SK-N-SH (cell line): ENCODE data around the gene PLCZ1. TPM values are rescaled to one million over a fixed set of nuclear protein-coding genes. Genes with fewer than 3 reads are reported as not detected.

ENCODE experiments used
- CTCF ChIA-PET: fragments of 300-600, 350-600 bp; formaldehyde crosslinking; extraction: SDS; loops from one replicate; lab custom pipeline; 2021; lab: Yijun Ruan, JAX
- POLR2A ChIA-PET: fragments of 350-600 bp; sonication (Branson Sonifier 250); formaldehyde crosslinking; extraction: SDS; loops from one replicate; lab custom pipeline; 2020; ENCODE audit warnings: antibody characterized with exemption, inconsistent platforms; lab: Yijun Ruan, JAX
- DNase-seq: peaks from one replicate; pipeline ENCODE4 v3.0.0; 2012
- H2AFZ ChIP-seq: fragments of 200-600 bp; sonication (generic); 2 replicates; pipeline ENCODE4 v1.8.1; 2016; ENCODE audit warnings: antibody characterized with exemption, mild to moderate bottlenecking, low read depth
- H3F3A ChIP-seq: fragments of 200-600 bp; sonication (generic); replicated peaks from 2 replicates; pipeline ENCODE3; 2016; ENCODE audit warnings: antibody characterized with exemption, mild to moderate bottlenecking; ENCODE audit not compliant: insufficient read depth
- H3K27ac ChIP-seq, 2 experiments: fragments of 200-500 bp in 1 of 2; fragments of 200-600 bp in 1 of 2; sonication (Bioruptor generic) in 1 of 2; sonication (generic), shearing (Covaris generic) in 1 of 2; 2 replicates each; pipeline versions ENCODE4 v1.5.1 to v1.6.1; 2014 to 2016; ENCODE audit warnings: low read depth in 2 of 2, inconsistent platforms in 1 of 2, low read length in 1 of 2, mild to moderate bottlenecking in 1 of 2, mixed read lengths in 1 of 2
- H3K27me3 ChIP-seq: fragments of 200-600 bp; sonication (generic), shearing (Covaris generic); 2 replicates; pipeline ENCODE4 v1.6.1; 2016; ENCODE audit warnings: mixed run types; ENCODE audit not compliant: insufficient read depth
- H3K36me3 ChIP-seq, 2 experiments: fragments of 200-500 bp in 1 of 2; fragments of 200-600 bp in 1 of 2; sonication (Bioruptor generic) in 1 of 2; sonication (generic) in 1 of 2; replicated peaks in 1 of 2; 2 replicates each; pipeline versions ENCODE3 to v1.5.1; 2014 to 2016; ENCODE audit warnings: low read length in 1 of 2, mild to moderate bottlenecking in 1 of 2; ENCODE audit not compliant: insufficient read depth in 2 of 2, control insufficient read depth in 1 of 2
- H3K4me1 ChIP-seq, 2 experiments: fragments of 200-500 bp in 1 of 2; fragments of 200-600 bp in 1 of 2; sonication (Bioruptor generic) in 1 of 2; sonication (generic), shearing (Covaris generic) in 1 of 2; 2 replicates each; pipeline versions ENCODE4 v1.5.1 to v1.6.1; 2014 to 2016; ENCODE audit warnings: low read depth in 1 of 2, low read length in 1 of 2, mixed run types in 1 of 2; ENCODE audit not compliant: insufficient read depth in 2 of 2, control insufficient read depth in 1 of 2
- H3K4me2 ChIP-seq: fragments of 200-600 bp; sonication (generic), shearing (Covaris generic); 2 replicates; pipeline ENCODE4 v1.6.1; 2017; ENCODE audit warnings: mixed run types
- H3K4me3 ChIP-seq, 2 experiments: fragments of 200-500 bp in 1 of 2; fragments of 200-600 bp in 1 of 2; sonication (Bioruptor generic) in 1 of 2; sonication (generic), shearing (Covaris generic) in 1 of 2; 2 replicates each; pipeline versions ENCODE4 v1.5.1 to v1.8.1; 2014 to 2016; ENCODE audit warnings: low read depth in 2 of 2, inconsistent platforms in 1 of 2, low read length in 1 of 2, mild to moderate bottlenecking in 1 of 2, mixed read lengths in 1 of 2, moderate library complexity in 1 of 2
- H3K79me2 ChIP-seq: fragments of 200-600 bp; sonication (generic); 2 replicates; pipeline ENCODE4 v1.8.1; 2017; ENCODE audit warnings: mild to moderate bottlenecking; ENCODE audit not compliant: insufficient read depth
- H3K9ac ChIP-seq: fragments of 200-600 bp; sonication (generic); 2 replicates; pipeline ENCODE4 v1.6.1; 2017; ENCODE audit warnings: mixed run types
- H3K9me2 ChIP-seq: fragments of 200-600 bp; sonication (generic); 2 replicates; pipeline ENCODE4 v1.6.1; 2017; ENCODE audit warnings: mixed run types
- H3K9me3 ChIP-seq: fragments of 200-600 bp; sonication (generic); 2 replicates; pipeline ENCODE4 v1.6.1; 2017; ENCODE audit warnings: mixed run types, mild to moderate bottlenecking, moderate library complexity
- H4K20me1 ChIP-seq: fragments of 200-600 bp; sonication (generic); 2 replicates; pipeline ENCODE4 v1.6.1; 2017; ENCODE audit warnings: mild to moderate bottlenecking, mixed run types; ENCODE audit not compliant: insufficient read depth
- CHD2 ChIP-seq: fragments of 150-350 bp; IDR thresholded peaks from 2 replicates; pipeline ENCODE4 v1.6.1; 2018; ENCODE audit warnings: low read length; ENCODE audit not compliant: partially characterized antibody
- EP300 ChIP-seq, 2 experiments: IDR thresholded peaks; 2 replicates each; pipeline versions ENCODE4 v1.4.0 to v1.6.1; 2012; ENCODE audit warnings: borderline replicate concordance in 1 of 2, low read depth in 1 of 2, low read length in 1 of 2
- FOSL2 ChIP-seq: IDR thresholded peaks from 2 replicates; pipeline ENCODE4 v1.4.0; 2012; ENCODE audit warnings: low read depth, mild to moderate bottlenecking, moderate library complexity, borderline replicate concordance
- GABPA ChIP-seq: IDR thresholded peaks from 2 replicates; pipeline ENCODE4 v1.4.0; 2012; ENCODE audit warnings: low read depth, mild to moderate bottlenecking
- JUND ChIP-seq: IDR thresholded peaks from 2 replicates; pipeline ENCODE4 v1.4.0; 2012
- MXI1 ChIP-seq: IDR thresholded peaks from 2 replicates; pipeline ENCODE4 v1.6.1; 2012; ENCODE audit warnings: mild to moderate bottlenecking, low read depth, low read length, improper control_type of control experiment
- NFIC ChIP-seq: IDR thresholded peaks from 2 replicates; pipeline ENCODE4 v1.4.0; 2012; ENCODE audit warnings: borderline replicate concordance
- NRF1 ChIP-seq: IDR thresholded peaks from 2 replicates; pipeline ENCODE4 v1.6.1; 2012; ENCODE audit warnings: low read depth, mild to moderate bottlenecking, low read length
- POLR2AphosphoS5 ChIP-seq: IDR thresholded peaks from 2 replicates; pipeline ENCODE4 v1.6.1; 2012; ENCODE audit warnings: low read depth, low read length
- RCOR1 ChIP-seq: fragments of 150-350 bp; IDR thresholded peaks from 2 replicates; pipeline ENCODE4 v1.6.1; 2017; ENCODE audit warnings: antibody characterized with exemption, low read length
- TCF12 ChIP-seq: IDR thresholded peaks from 2 replicates; pipeline ENCODE4 v1.4.0; 2012
- TEAD4 ChIP-seq: IDR thresholded peaks from 2 replicates; pipeline ENCODE4 v1.4.0; 2012; ENCODE audit warnings: mild to moderate bottlenecking, borderline replicate concordance; ENCODE audit not compliant: insufficient read depth
- WGBS: methylation state at CpG from one replicate; pipeline ENCODE4 v1.1.6; 2017; ENCODE audit warnings: low lambda C conversion rate; 5-methylcytosine and 5-hydroxymethylcytosine counted together
- polyA plus RNA-seq, 3 experiments: library from polyadenylated mRNA; depleted of rRNA; stranded (reverse); fragments of >200 nt; gene quantifications; 2 replicates each; pipeline ENCODE4 v1.2.3, GENCODE V29; 2012
- TF ChIP-seq, protein P1 (sequence below): IDR thresholded peaks from 2 replicates; pipeline ENCODE4 v1.6.1; 2012; ENCODE audit warnings: mild to moderate bottlenecking, low read depth, low read length, moderate library complexity
- TF ChIP-seq, protein P2 (sequence below): fragments of 150-350 bp; IDR thresholded peaks from 2 replicates; pipeline ENCODE4 v1.6.1; 2016; ENCODE audit warnings: mild to moderate bottlenecking, low read depth, low read length
- TF ChIP-seq, protein P3 (sequence below): fragments of 200-600 bp; sonication (generic); IDR thresholded peaks from 2 replicates; pipeline ENCODE4 v1.6.1; 2017; ENCODE audit warnings: antibody characterized with exemption, mild to moderate bottlenecking, moderate library complexity
- TF ChIP-seq, protein P4 (sequence below): IDR thresholded peaks from 2 replicates; pipeline ENCODE4 v1.4.0; 2012; ENCODE audit warnings: low read depth, borderline replicate concordance
- TF ChIP-seq, protein P5 (sequence below): fragments of 150-350 bp; IDR thresholded peaks from 2 replicates; pipeline ENCODE4 v1.6.1; 2017; ENCODE audit warnings: antibody characterized with exemption, low read length, low read depth, borderline replicate concordance

Gene PLCZ1
- polyA plus RNA-seq, 1 of the 3 experiments (the other 2 are of a cell fraction): 0.15 TPM

DNA sequence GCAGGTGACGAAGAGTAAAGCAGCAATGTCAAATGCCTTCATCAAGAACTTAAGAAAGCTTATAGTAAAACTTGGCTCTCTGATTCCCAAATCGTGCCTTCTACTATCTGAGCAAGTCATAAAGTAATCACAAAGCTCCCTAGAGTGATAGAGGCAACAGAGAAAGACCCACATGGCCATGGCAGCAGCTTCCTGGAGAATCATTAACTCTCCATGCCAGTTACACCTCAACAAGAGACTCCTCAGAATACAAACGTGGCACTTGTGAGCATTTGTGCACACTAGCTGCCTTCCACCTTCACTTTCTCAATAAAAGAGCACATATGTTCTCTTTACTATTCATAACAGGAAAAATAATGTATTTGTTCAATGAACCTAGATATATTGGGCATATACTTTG lies 48.0 kb downstream of the PLCZ1 start:
- DNase-seq: no peak
- H3K27me3 ChIP-seq: no peaks in the 10 kb centered on the region
- ChIA-PET POLR2A (no interaction called here), CTCF (no interaction called here)
- peaks cover 3% of the 10 kb centered on the region for H3F3A ChIP-seq
- H3K4me1 ChIP-seq: no peaks in the 10 kb centered on the region
- no peak overlapping the region for H3K9ac ChIP-seq
- H3K4me2 ChIP-seq: no peak overlapping the region
- no peak overlapping the region for H3K4me3 ChIP-seq
- H3K9me3 ChIP-seq: no peaks in the 10 kb centered on the region
- no peak overlapping the region for H3K27ac ChIP-seq
- WGBS: 48% methylated on average over 3 of the region's 3 CpGs
- no peaks in the 10 kb centered on the region for H4K20me1 ChIP-seq
- no peak for TF ChIP-seq TEAD4
- TF ChIP-seq, protein P1, sequence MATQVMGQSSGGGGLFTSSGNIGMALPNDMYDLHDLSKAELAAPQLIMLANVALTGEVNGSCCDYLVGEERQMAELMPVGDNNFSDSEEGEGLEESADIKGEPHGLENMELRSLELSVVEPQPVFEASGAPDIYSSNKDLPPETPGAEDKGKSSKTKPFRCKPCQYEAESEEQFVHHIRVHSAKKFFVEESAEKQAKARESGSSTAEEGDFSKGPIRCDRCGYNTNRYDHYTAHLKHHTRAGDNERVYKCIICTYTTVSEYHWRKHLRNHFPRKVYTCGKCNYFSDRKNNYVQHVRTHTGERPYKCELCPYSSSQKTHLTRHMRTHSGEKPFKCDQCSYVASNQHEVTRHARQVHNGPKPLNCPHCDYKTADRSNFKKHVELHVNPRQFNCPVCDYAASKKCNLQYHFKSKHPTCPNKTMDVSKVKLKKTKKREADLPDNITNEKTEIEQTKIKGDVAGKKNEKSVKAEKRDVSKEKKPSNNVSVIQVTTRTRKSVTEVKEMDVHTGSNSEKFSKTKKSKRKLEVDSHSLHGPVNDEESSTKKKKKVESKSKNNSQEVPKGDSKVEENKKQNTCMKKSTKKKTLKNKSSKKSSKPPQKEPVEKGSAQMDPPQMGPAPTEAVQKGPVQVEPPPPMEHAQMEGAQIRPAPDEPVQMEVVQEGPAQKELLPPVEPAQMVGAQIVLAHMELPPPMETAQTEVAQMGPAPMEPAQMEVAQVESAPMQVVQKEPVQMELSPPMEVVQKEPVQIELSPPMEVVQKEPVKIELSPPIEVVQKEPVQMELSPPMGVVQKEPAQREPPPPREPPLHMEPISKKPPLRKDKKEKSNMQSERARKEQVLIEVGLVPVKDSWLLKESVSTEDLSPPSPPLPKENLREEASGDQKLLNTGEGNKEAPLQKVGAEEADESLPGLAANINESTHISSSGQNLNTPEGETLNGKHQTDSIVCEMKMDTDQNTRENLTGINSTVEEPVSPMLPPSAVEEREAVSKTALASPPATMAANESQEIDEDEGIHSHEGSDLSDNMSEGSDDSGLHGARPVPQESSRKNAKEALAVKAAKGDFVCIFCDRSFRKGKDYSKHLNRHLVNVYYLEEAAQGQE: no peak
- no peak for TF ChIP-seq TCF12
- TF ChIP-seq JUND: no peak
- no peak for TF ChIP-seq EP300 (IDR thresholded peaks at IDR 0.05; ENCODE audit: borderline replicate concordance in 1 of 2, low read depth in 1 of 2, low read length in 1 of 2)
- no peak for TF ChIP-seq FOSL2
- no peak for TF ChIP-seq POLR2AphosphoS5
- TF ChIP-seq, protein P2, sequence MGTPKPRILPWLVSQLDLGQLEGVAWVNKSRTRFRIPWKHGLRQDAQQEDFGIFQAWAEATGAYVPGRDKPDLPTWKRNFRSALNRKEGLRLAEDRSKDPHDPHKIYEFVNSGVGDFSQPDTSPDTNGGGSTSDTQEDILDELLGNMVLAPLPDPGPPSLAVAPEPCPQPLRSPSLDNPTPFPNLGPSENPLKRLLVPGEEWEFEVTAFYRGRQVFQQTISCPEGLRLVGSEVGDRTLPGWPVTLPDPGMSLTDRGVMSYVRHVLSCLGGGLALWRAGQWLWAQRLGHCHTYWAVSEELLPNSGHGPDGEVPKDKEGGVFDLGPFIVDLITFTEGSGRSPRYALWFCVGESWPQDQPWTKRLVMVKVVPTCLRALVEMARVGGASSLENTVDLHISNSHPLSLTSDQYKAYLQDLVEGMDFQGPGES: no peak
- TF ChIP-seq NRF1: no peak
- H3K36me3 ChIP-seq: no peaks in the 10 kb centered on the region
- no peaks in the 10 kb centered on the region for H3K9me2 ChIP-seq
- H2AFZ ChIP-seq: no peak overlapping the region
- no peaks in the 10 kb centered on the region for H3K79me2 ChIP-seq

DNA sequence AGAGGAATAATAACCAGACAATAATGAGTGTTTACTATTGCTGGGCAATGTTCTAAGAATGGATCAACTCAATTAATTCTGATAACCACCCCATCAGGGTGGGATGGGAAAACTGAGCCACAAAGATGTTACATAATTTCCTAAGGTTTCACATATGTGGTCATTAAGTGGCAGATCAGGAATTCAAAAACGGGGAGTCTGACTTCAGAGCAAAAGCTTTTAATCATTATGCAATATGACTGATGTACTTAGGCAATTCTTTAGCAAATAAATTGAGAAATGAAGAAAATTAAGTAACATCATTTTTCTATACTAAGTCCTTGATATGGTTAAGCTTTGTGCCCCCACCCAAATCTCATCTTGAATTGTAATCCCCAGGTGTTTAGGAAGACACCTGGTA lies 53.4 kb downstream of the PLCZ1 start:
- ChIA-PET CTCF (no interaction called here), POLR2A (no interaction called here)
- Histone ChIP-seq H3K4me3 (no peak overlapping the region), H3K27me3 (no peaks in the 10 kb centered on the region), H3K27ac (0 out of 4 replicates have a peak overlapping the region, but pooled peaks of 1 of the 2 experiments have one; percentile 20), H3K9me3 (no peaks in the 10 kb centered on the region; the same call in 1 of the 2 replicates), H3K9me2 (no peaks in the 10 kb centered on the region), H3K36me3 (no peaks in the 10 kb centered on the region), H3F3A (no peaks in the 10 kb centered on the region), H3K4me2 (no peak overlapping the region), H3K79me2 (no peaks in the 10 kb centered on the region), H2AFZ (no peak overlapping the region), H3K9ac (no peak overlapping the region), H3K4me1 (no peaks in the 10 kb centered on the region), H4K20me1 (no peaks in the 10 kb centered on the region)
- 33% methylated on average over 1 of the region's 1 CpG for WGBS
- DNase-seq: no peak
- TF ChIP-seq, protein P3, sequence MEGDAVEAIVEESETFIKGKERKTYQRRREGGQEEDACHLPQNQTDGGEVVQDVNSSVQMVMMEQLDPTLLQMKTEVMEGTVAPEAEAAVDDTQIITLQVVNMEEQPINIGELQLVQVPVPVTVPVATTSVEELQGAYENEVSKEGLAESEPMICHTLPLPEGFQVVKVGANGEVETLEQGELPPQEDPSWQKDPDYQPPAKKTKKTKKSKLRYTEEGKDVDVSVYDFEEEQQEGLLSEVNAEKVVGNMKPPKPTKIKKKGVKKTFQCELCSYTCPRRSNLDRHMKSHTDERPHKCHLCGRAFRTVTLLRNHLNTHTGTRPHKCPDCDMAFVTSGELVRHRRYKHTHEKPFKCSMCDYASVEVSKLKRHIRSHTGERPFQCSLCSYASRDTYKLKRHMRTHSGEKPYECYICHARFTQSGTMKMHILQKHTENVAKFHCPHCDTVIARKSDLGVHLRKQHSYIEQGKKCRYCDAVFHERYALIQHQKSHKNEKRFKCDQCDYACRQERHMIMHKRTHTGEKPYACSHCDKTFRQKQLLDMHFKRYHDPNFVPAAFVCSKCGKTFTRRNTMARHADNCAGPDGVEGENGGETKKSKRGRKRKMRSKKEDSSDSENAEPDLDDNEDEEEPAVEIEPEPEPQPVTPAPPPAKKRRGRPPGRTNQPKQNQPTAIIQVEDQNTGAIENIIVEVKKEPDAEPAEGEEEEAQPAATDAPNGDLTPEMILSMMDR: no peak
- no peak for TF ChIP-seq MXI1
- TF ChIP-seq GABPA: no peak
- TF ChIP-seq NFIC: no peak
- TF ChIP-seq FOSL2: no peak
- TF ChIP-seq, protein P4, sequence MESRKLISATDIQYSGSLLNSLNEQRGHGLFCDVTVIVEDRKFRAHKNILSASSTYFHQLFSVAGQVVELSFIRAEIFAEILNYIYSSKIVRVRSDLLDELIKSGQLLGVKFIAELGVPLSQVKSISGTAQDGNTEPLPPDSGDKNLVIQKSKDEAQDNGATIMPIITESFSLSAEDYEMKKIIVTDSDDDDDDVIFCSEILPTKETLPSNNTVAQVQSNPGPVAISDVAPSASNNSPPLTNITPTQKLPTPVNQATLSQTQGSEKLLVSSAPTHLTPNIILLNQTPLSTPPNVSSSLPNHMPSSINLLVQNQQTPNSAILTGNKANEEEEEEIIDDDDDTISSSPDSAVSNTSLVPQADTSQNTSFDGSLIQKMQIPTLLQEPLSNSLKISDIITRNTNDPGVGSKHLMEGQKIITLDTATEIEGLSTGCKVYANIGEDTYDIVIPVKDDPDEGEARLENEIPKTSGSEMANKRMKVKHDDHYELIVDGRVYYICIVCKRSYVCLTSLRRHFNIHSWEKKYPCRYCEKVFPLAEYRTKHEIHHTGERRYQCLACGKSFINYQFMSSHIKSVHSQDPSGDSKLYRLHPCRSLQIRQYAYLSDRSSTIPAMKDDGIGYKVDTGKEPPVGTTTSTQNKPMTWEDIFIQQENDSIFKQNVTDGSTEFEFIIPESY: no peak
- TF ChIP-seq, protein P5, sequence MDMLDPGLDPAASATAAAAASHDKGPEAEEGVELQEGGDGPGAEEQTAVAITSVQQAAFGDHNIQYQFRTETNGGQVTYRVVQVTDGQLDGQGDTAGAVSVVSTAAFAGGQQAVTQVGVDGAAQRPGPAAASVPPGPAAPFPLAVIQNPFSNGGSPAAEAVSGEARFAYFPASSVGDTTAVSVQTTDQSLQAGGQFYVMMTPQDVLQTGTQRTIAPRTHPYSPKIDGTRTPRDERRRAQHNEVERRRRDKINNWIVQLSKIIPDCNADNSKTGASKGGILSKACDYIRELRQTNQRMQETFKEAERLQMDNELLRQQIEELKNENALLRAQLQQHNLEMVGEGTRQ: no peak
- no peak for TF ChIP-seq CHD2
- TF ChIP-seq RCOR1: no peak
